Measurements from ENCODE around the gene JPH3.

Gene JPH3

GRCh38 chr16:87687998-87688529 is 85.8 kb downstream of the JPH3 start:
- DNase-seq (ENCODE audit: extremely low spot score): no peak
- CTCF ChIA-PET: interaction anchor here (2.7 kb wide), 1 partner anchor 15 kb away, joined by 8 read pairs; no protein-coding TSS in a partner anchor
- POLR2A ChIA-PET: no interaction called here
- TF ChIP-seq, protein P1, sequence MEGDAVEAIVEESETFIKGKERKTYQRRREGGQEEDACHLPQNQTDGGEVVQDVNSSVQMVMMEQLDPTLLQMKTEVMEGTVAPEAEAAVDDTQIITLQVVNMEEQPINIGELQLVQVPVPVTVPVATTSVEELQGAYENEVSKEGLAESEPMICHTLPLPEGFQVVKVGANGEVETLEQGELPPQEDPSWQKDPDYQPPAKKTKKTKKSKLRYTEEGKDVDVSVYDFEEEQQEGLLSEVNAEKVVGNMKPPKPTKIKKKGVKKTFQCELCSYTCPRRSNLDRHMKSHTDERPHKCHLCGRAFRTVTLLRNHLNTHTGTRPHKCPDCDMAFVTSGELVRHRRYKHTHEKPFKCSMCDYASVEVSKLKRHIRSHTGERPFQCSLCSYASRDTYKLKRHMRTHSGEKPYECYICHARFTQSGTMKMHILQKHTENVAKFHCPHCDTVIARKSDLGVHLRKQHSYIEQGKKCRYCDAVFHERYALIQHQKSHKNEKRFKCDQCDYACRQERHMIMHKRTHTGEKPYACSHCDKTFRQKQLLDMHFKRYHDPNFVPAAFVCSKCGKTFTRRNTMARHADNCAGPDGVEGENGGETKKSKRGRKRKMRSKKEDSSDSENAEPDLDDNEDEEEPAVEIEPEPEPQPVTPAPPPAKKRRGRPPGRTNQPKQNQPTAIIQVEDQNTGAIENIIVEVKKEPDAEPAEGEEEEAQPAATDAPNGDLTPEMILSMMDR (IDR thresholded peaks at IDR 0.05; ENCODE audit: control extremely low read depth, extremely low read depth, low read depth, missing control alignments): no peak

DNA sequence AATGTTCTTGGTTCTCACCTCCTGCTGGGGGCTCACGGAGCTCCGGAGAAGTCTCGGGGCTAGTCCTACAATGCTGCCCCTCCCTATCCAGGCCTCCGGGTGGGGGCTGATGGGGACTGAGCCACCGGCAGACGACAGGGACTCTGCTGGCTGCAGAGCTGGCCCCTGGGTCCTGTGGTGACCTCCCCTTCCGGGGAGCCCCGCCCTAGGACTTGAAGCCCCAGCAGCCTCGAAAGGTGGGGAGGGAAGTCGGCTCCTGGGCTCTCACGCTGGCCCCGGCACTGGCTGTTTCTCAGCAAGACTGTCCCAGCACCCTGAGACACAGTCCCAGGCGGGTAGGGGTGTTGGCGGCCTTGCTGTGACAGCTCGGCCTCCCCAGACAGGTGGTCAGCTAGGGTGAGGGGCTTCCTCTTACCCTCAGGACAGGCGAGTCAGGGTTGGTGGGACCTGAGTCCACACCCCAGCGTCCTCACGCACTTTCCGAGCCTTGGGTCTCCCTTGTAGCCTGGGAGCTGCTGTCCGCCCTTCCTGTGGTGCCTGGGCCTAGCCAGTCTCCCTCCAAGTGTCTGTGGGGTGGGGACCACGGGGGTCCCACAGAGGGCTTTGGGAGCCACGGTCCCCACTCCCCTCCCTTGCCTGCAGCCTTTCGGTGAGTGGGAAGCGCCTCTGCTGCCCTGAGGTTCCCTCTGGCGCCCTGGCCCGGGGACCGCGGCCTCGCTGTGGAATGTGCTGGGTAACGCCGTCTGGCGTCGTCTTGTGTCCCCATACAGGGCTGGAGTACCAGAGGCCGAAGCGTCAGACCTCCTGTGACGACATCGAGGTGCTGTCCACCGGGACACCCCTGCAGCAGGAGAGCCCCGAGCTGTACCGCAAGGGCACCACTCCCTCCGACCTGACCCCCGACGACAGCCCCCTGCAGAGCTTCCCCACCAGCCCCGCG is 86.8 kb downstream of the JPH3 start:
- CTCF ChIA-PET: interaction anchor here (2.7 kb wide), 1 partner anchor 14 kb away, joined by 8 read pairs; no protein-coding TSS in a partner anchor
- POLR2A ChIA-PET: no interaction called here
- DNase-seq (ENCODE audit: extremely low spot score): no peak
- TF ChIP-seq, protein P1 (IDR thresholded peaks at IDR 0.05; ENCODE audit: control extremely low read depth, extremely low read depth, low read depth, missing control alignments): no peak

- TF ChIP-seq, protein P1 (IDR thresholded peaks at IDR 0.05; ENCODE audit: control extremely low read depth, extremely low read depth, low read depth, missing control alignments): no peak
- no peak for DNase-seq (ENCODE audit: extremely low spot score)
- POLR2A ChIA-PET: no interaction called here
- CTCF ChIA-PET: interaction anchor here (1.0 to 1.2 kb wide), 2 partner anchors 11 to 13 kb away, joined by 3 read pairs; no protein-coding TSS in a partner anchor
Measured at GRCh38 chr16:87689956-87690465, 87.7 kb downstream of the JPH3 start.

DNA sequence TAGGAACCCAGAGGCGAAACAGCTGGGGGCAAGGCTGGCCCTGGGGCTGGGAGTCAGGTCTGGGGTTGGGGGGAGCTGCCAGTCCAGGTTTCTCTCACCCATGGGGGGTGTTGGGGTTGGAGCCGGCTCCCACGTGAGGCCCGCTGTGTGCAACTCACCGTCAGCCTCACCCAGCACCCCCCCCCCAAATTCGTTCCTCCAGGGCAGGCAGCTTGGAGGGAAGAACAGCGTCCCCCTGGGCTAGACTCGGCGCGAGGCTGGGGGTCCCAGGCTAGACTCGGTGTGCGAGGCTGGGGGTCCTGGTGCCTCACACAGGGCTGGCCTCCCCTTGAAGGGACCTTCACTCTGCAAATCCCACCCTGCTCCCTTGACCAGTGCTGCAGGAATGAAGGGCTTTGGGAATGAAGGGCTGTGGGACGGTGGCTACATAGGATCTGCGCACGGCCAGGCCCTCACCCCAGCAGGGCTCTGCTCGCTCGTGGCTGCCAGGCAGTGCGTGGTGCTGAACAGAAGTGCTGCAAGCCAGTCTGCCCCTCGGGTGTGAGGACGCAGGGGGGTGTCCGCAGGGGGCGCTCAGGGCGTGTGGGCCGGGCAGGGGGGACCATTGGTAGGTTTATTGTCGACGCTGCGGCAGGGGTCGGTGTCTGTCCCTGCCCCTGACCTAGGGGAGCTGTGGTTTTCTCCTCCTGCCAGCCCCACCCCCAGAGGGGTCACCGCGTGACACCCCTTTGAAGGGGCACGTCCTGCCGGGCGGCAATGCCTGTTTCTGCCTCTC is 88.8 kb downstream of the JPH3 start:
- TF ChIP-seq, protein P1 (IDR thresholded peaks at IDR 0.05; ENCODE audit: control extremely low read depth, extremely low read depth, low read depth, missing control alignments): no peak
- CTCF ChIA-PET: interaction anchor here (0.7 to 1.2 kb wide), 3 partner anchors 10 to 12 kb away, joined by 3 to 4 read pairs (median 3); no protein-coding TSS in a partner anchor
- POLR2A ChIA-PET: no interaction called here
- DNase-seq (ENCODE audit: extremely low spot score): no peak

- ChIA-PET CTCF (interaction anchor here (0.7 kb wide), 1 partner anchor 11 kb away, joined by 4 read pairs; no protein-coding TSS in a partner anchor), POLR2A (no interaction called here)
- no peak for DNase-seq (ENCODE audit: extremely low spot score)
- TF ChIP-seq, protein P1 (IDR thresholded peaks at IDR 0.05; ENCODE audit: control extremely low read depth, extremely low read depth, low read depth, missing control alignments): no peak
Measured at GRCh38 chr16:87691686-87692079, 89.4 kb downstream of the JPH3 start.

DNA sequence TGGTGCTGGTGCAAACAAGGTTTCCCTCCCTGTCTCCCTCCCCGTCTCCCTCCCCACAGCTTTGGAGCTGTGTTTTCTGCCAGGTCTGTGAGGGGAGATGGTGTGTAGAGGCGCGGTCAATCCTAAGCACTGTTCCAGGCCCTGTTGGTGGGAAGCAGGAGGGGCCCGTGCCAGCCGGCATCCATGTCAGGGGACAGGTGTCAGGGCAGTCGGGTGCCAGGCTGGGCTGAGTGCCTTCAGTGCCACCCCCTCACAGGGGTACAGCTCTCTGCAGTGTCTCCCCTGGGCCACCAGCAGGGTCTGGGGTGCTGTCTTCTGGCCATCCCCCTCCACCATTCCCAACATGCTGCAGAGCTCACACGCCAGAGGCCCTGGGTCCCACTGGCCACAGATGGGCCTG is 89.9 kb downstream of the JPH3 start:
- TF ChIP-seq, protein P1 (IDR thresholded peaks at IDR 0.05; ENCODE audit: control extremely low read depth, extremely low read depth, low read depth, missing control alignments): no peak
- POLR2A ChIA-PET: no interaction called here
- CTCF ChIA-PET: interaction anchor here (2.0 kb wide), 1 partner anchor 10 kb away, joined by 10 read pairs; no protein-coding TSS in a partner anchor
- DNase-seq (ENCODE audit: extremely low spot score): no peak
